Breast epithelium (tissue), 4 donors: ENCODE measurements around the gene RAB24. TPM values are rescaled to one million over a fixed set of nuclear protein-coding genes. Genes with fewer than 3 reads are reported as not detected.

Experiments
- DNase-seq, 2 donors: peaks; one replicate each; pipeline ENCODE4 v3.0.0-alpha.2; 2019; ENCODE audit warnings: low spot score in 2 of 2
- H3K27ac ChIP-seq, 2 donors: fragments of 200-600 bp; sonication (generic) in 1 of 2; one replicate each; pipeline ENCODE4 v1.5.1; 2016 to 2019; ENCODE audit warnings: mild to moderate bottlenecking in 1 of 2
- H3K27me3 ChIP-seq, 2 donors: fragments of 200-600 bp; sonication (generic) in 1 of 2; one replicate each; pipeline versions ENCODE4 v1.5.1 to v1.6.0; 2017 to 2019; ENCODE audit warnings: control low read depth in 1 of 2, mild to moderate bottlenecking in 1 of 2
- H3K36me3 ChIP-seq: fragments of 200-600 bp; one replicate; pipeline ENCODE4 v1.5.1; 2019
- H3K4me1 ChIP-seq, 2 donors: fragments of 200-600 bp; sonication (generic); one replicate each; pipeline ENCODE4 v1.5.1; 2016 to 2019; ENCODE audit warnings: control low read depth in 1 of 2
- H3K4me3 ChIP-seq, 3 donors: fragments of 200-600 bp; sonication (generic); 1 replicate in 2 of 3; 2 replicates in 1 of 3; pipeline ENCODE4 v1.5.1; 2016 to 2019; ENCODE audit warnings: mild to moderate bottlenecking in 3 of 3, moderate library complexity in 2 of 3
- H3K9me3 ChIP-seq, 2 donors: fragments of 200-600 bp; sonication (generic) in 1 of 2; one replicate each; pipeline ENCODE4 v1.5.1; 2016 to 2019; ENCODE audit warnings: control low read depth in 1 of 2
- CTCF ChIP-seq, 3 donors: fragments of 450-650 bp; IDR thresholded peaks; one replicate each; pipeline ENCODE4 v1.5.1; 2016 to 2017; ENCODE audit warnings: antibody characterized with exemption in 3 of 3, mild to moderate bottlenecking in 3 of 3, moderate library complexity in 3 of 3
- POLR2A ChIP-seq: fragments of 450-650 bp; IDR thresholded peaks from one replicate; pipeline ENCODE4 v1.6.1; 2016; ENCODE audit warnings: antibody characterized with exemption, mild to moderate bottlenecking, moderate library complexity
- POLR2AphosphoS5 ChIP-seq, 3 donors: sonication (generic); formaldehyde crosslinking; IDR thresholded peaks; one replicate each; pipeline ENCODE4 v1.6.1; 2017; ENCODE audit warnings: antibody characterized with exemption in 3 of 3
- intact Hi-C: fragments of 100-400 bp; cut with DNase I; formaldehyde crosslinking; loops from one replicate; pipeline ENCODE4 v1.15.1; 2023; ENCODE audit warnings: low total_unique reads
- total RNA-seq, 3 donors: library from RNA; depleted of rRNA; stranded (reverse); fragments of >200 nt; gene quantifications; one replicate each; pipeline ENCODE4 v1.1.0, GENCODE V29; 2016

The RAB24 gene
- total RNA-seq, 3 donors from 2014 or later: 21.4 to 62.9 (median 36.0) TPM

GRCh38 chr5:177302354-177303110, 987 bp downstream of the RAB24 start:
- intact Hi-C loops: no loop called here
- DNase-seq: no peak
- peak in 1 of 3 donors; percentile 19 for TF ChIP-seq CTCF (IDR thresholded peaks at IDR 0.05)
- no peak for TF ChIP-seq POLR2AphosphoS5 (IDR thresholded peaks at IDR 0.05)
- no peak for TF ChIP-seq POLR2A
- peaks cover 10 to 36% of the 10 kb centered on the region in 2 donors for H3K4me1 ChIP-seq
- H3K27ac ChIP-seq: peak overlapping the region; percentile 85 to 90
- no peaks in the 10 kb centered on the region for H3K9me3 ChIP-seq
- no peaks in the 10 kb centered on the region for H3K36me3 ChIP-seq
- H3K4me3 ChIP-seq: peak overlapping the region; percentile 89 to 94 (median 90)
- no peaks in the 10 kb centered on the region for H3K27me3 ChIP-seq

- intact Hi-C loops: no loop called here
- Histone ChIP-seq H3K27me3 (no peaks in the 10 kb centered on the region), H3K4me1 (peaks cover 10 to 36% of the 10 kb centered on the region in 2 donors), H3K9me3 (no peaks in the 10 kb centered on the region), H3K4me3 (peak overlapping the region in 1 of 3 donors; percentile 90), H3K36me3 (no peaks in the 10 kb centered on the region), H3K27ac (peak overlapping the region; percentile 85 to 90)
- TF ChIP-seq POLR2A (no peak), CTCF (IDR thresholded peaks at IDR 0.05) (no peak), POLR2AphosphoS5 (IDR thresholded peaks at IDR 0.05) (peak in 1 of 3 donors; percentile 65)
- peak; percentile 84 to 90 for DNase-seq
These were observed 1.9 kb downstream of the RAB24 start for GRCh38 chr5:177301503-177302165.

- peaks cover 10 to 36% of the 10 kb centered on the region in 2 donors for H3K4me1 ChIP-seq
- no peak for TF ChIP-seq CTCF (IDR thresholded peaks at IDR 0.05)
- no peak for TF ChIP-seq POLR2AphosphoS5 (IDR thresholded peaks at IDR 0.05)
- TF ChIP-seq POLR2A: no peak
- H3K27me3 ChIP-seq: no peaks in the 10 kb centered on the region
- H3K36me3 ChIP-seq: no peaks in the 10 kb centered on the region
- H3K4me3 ChIP-seq: no peak overlapping the region
- no peaks in the 10 kb centered on the region for H3K9me3 ChIP-seq
- intact Hi-C loops: no loop called here
- DNase-seq: no peak
- peak overlapping the region; percentile 85 to 90 for H3K27ac ChIP-seq
These were observed 2.6 kb downstream of the RAB24 start for GRCh38 chr5:177300951-177301350.

GRCh38 chr5:177300236-177300880, 3.2 kb downstream of the RAB24 start:
- no peaks in the 10 kb centered on the region for H3K27me3 ChIP-seq
- intact Hi-C loops: no loop called here
- H3K9me3 ChIP-seq: no peaks in the 10 kb centered on the region
- H3K4me1 ChIP-seq: peaks cover 10 to 34% of the 10 kb centered on the region in 2 donors
- peak overlapping the region; percentile 85 to 90 for H3K27ac ChIP-seq
- no peak for TF ChIP-seq CTCF (IDR thresholded peaks at IDR 0.05)
- no peak for TF ChIP-seq POLR2AphosphoS5 (IDR thresholded peaks at IDR 0.05)
- TF ChIP-seq POLR2A: no peak
- H3K36me3 ChIP-seq: no peaks in the 10 kb centered on the region
- no peak for DNase-seq
- no peak overlapping the region for H3K4me3 ChIP-seq
